HCT116 (cell line): ENCODE data around the gene HCST. TPM values are rescaled to one million over a fixed set of nuclear protein-coding genes. Genes with fewer than 3 reads are reported as not detected.

Source experiments
- ATAC-seq: fragments of 200-7000 bp; cut with Tn5 transposase; 2 replicates; pipeline ENCODE4 v1.9.1; 2020; ENCODE audit warnings: mild to moderate bottlenecking, moderate library complexity
- BruUV-seq: library from RNA; stranded (reverse); fragments of 400-500 nt; replicated peaks from 2 replicates; lab custom pipeline; 2021; lab: Mats Ljungman, UMichigan
- CTCF ChIA-PET: fragments of 300-600 bp; sonication (Branson Sonifier 250); formaldehyde crosslinking; loops from one replicate; lab custom pipeline; 2021; ENCODE audit warnings: antibody characterized with exemption; lab: Charles Lee
- POLR2A ChIA-PET: fragments of 300-600, 350-600 bp; sonication (Branson Sonifier 250); formaldehyde crosslinking; loops from one replicate; lab custom pipeline; 2021; ENCODE audit warnings: antibody characterized with exemption; lab: Charles Lee
- RAD21 ChIA-PET, 2 experiments: fragments of 300-600 bp; sonication (Branson Sonifier 250); formaldehyde crosslinking; loops; one replicate each; lab custom pipeline; 2023; ENCODE audit warnings: low total read pairs in 2 of 2; ENCODE audit not compliant: uncharacterized antibody in 2 of 2, unreplicated experiment in 2 of 2, low non-redundant PET in 1 of 2; lab: Charles Lee
- DNase-seq: peaks from one replicate; pipeline ENCODE4 v3.0.0-alpha.2; 2010; ENCODE audit warnings: low read depth, low spot score
- H2AFZ ChIP-seq: fragments of 200-600 bp; shearing (Covaris generic), sonication (generic); 2 replicates; pipeline ENCODE4 v1.6.1; 2017; ENCODE audit warnings: low read depth, mixed run types, mixed read lengths, antibody characterized with exemption, low read length; ENCODE audit not compliant: poor library complexity, severe bottlenecking
- H3K27ac ChIP-seq: 2 replicates; pipeline ENCODE4 v1.5.1; 2012; ENCODE audit warnings: low read depth, low read length
- H3K27me3 ChIP-seq: fragments of 200-600 bp; sonication (generic); 2 replicates; pipeline ENCODE4 v1.6.1; 2016; ENCODE audit warnings: mixed run types, low read length, mixed read lengths; ENCODE audit not compliant: insufficient read depth
- H3K36me3 ChIP-seq, 2 experiments: fragments of 200-500 bp in 1 of 2; fragments of 200-600 bp in 1 of 2; sonication (Bioruptor generic) in 1 of 2; sonication (generic) in 1 of 2; 2 replicates each; pipeline versions ENCODE4 v1.5.1 to v1.6.1; 2014 to 2016; ENCODE audit warnings: low read length in 2 of 2, inconsistent platforms in 1 of 2, mixed read lengths in 1 of 2, mixed run types in 1 of 2; ENCODE audit not compliant: insufficient read depth in 2 of 2, control insufficient read depth in 1 of 2
- H3K4me1 ChIP-seq, 2 experiments: fragments of 200-600 bp in 1 of 2; sonication (generic) in 1 of 2; 2 replicates each; pipeline versions ENCODE4 v1.5.1 to v1.6.1; 2012 to 2017; ENCODE audit warnings: low read length in 2 of 2, inconsistent platforms in 1 of 2, mild to moderate bottlenecking in 1 of 2, mixed read lengths in 1 of 2, mixed run types in 1 of 2, moderate library complexity in 1 of 2; ENCODE audit not compliant: insufficient read depth in 2 of 2, control insufficient read depth in 1 of 2
- H3K4me2 ChIP-seq: fragments of 200-600 bp; sonication (generic); 2 replicates; pipeline ENCODE4 v1.6.1; 2017; ENCODE audit warnings: mixed run types, low read length, mixed read lengths
- H3K4me3 ChIP-seq, 2 experiments: fragments of 200-600 bp in 1 of 2; sonication (generic) in 1 of 2; replicated peaks in 1 of 2; 2 replicates each; pipeline ENCODE4 v1.5.1; 2011 to 2016; ENCODE audit warnings: low read length in 2 of 2, control low read depth in 1 of 2, low read depth in 1 of 2, mild to moderate bottlenecking in 1 of 2, mixed read lengths in 1 of 2, mixed run types in 1 of 2
- H3K79me2 ChIP-seq: fragments of 200-600 bp; sonication (generic); 2 replicates; pipeline ENCODE4 v1.6.1; 2017; ENCODE audit warnings: mild to moderate bottlenecking, mixed run types, low read length, moderate library complexity, mixed read lengths; ENCODE audit not compliant: insufficient read depth
- H3K9ac ChIP-seq: fragments of 200-600 bp; sonication (generic); 2 replicates; pipeline ENCODE4 v1.6.1; 2016; ENCODE audit warnings: low read length, mixed read lengths
- H3K9me2 ChIP-seq: fragments of 200-600 bp; sonication (generic), shearing (Covaris generic); 2 replicates; pipeline ENCODE4 v1.6.1; 2017; ENCODE audit warnings: mixed run types, mild to moderate bottlenecking, moderate library complexity; ENCODE audit not compliant: insufficient read depth
- H3K9me3 ChIP-seq, 2 experiments: fragments of 200-500 bp in 1 of 2; fragments of 200-600 bp in 1 of 2; sonication (Bioruptor generic) in 1 of 2; sonication (generic) in 1 of 2; 2 replicates each; pipeline ENCODE4 v1.6.1; 2014 to 2017; ENCODE audit warnings: low read length in 2 of 2, mixed read lengths in 2 of 2, inconsistent platforms in 1 of 2, low read depth in 1 of 2, mild to moderate bottlenecking in 1 of 2, mixed run types in 1 of 2, moderate library complexity in 1 of 2; ENCODE audit not compliant: control insufficient read depth in 1 of 2, insufficient read depth in 1 of 2
- H4K20me1 ChIP-seq: fragments of 200-600 bp; sonication (generic), shearing (Covaris generic); 2 replicates; pipeline ENCODE4 v1.6.1; 2017; ENCODE audit warnings: mixed run types, mild to moderate bottlenecking, moderate library complexity; ENCODE audit not compliant: insufficient read depth
- ATF3 ChIP-seq: IDR thresholded peaks from 2 replicates; pipeline ENCODE4 v1.6.1; 2012
- CBX3 ChIP-seq: IDR thresholded peaks from 2 replicates; pipeline ENCODE4 v1.6.1; 2012; ENCODE audit warnings: low read depth
- CEBPB ChIP-seq: IDR thresholded peaks from 2 replicates; pipeline ENCODE4 v1.6.1; 2012; ENCODE audit warnings: low read depth
- EGR1 ChIP-seq: IDR thresholded peaks from 2 replicates; pipeline ENCODE4 v1.6.1; 2012; ENCODE audit warnings: low read depth
- ELF1 ChIP-seq: IDR thresholded peaks from 2 replicates; pipeline ENCODE4 v1.6.1; 2012; ENCODE audit warnings: low read depth, borderline replicate concordance
- EZH2 ChIP-seq: fragments of 200-600 bp; sonication (generic); IDR thresholded peaks from 2 replicates; pipeline ENCODE4 v1.6.1; 2017; ENCODE audit warnings: antibody characterized with exemption, mixed run types
- EZH2phosphoT487 ChIP-seq: fragments of 200-600 bp; IDR thresholded peaks from 2 replicates; pipeline ENCODE4 v1.6.1; 2018; ENCODE audit warnings: antibody characterized with exemption, borderline replicate concordance
- FOSL1 ChIP-seq: IDR thresholded peaks from 2 replicates; pipeline ENCODE4 v1.6.1; 2012; ENCODE audit warnings: low read depth
- JUND ChIP-seq: IDR thresholded peaks from 2 replicates; pipeline ENCODE4 v1.6.1; 2012
- MAX ChIP-seq: IDR thresholded peaks from 2 replicates; pipeline ENCODE4 v1.6.1; 2012
- POLR2A ChIP-seq: IDR thresholded peaks from 2 replicates; pipeline ENCODE4 v1.7.0; 2011; ENCODE audit warnings: borderline replicate concordance; ENCODE audit not compliant: insufficient read depth, insufficient read length; ENCODE audit errors: extremely low read depth
- POLR2AphosphoS5 ChIP-seq: IDR thresholded peaks from 2 replicates; pipeline ENCODE4 v1.6.1; 2011; ENCODE audit warnings: mild to moderate bottlenecking, low read depth, low read length, moderate library complexity
- RAD21 ChIP-seq: IDR thresholded peaks from 2 replicates; pipeline ENCODE4 v1.6.1; 2012; ENCODE audit warnings: low read depth, mild to moderate bottlenecking
- REST ChIP-seq: IDR thresholded peaks from 2 replicates; pipeline ENCODE4 v1.6.1; 2012; ENCODE audit warnings: low read depth
- SIN3A ChIP-seq: IDR thresholded peaks from 2 replicates; pipeline ENCODE4 v1.6.1; 2012; ENCODE audit warnings: low read depth
- SP1 ChIP-seq: IDR thresholded peaks from 2 replicates; pipeline ENCODE4 v1.6.1; 2012; ENCODE audit warnings: low read depth
- SRF ChIP-seq: IDR thresholded peaks from 2 replicates; pipeline ENCODE4 v1.6.1; 2012; ENCODE audit warnings: low read depth
- TCF7L2 ChIP-seq: IDR thresholded peaks from 2 replicates; pipeline ENCODE4 v1.7.0; 2011; ENCODE audit warnings: borderline replicate concordance, inconsistent platforms; ENCODE audit not compliant: insufficient read depth, insufficient read length; ENCODE audit errors: extremely low read depth
- YY1 ChIP-seq: IDR thresholded peaks from 2 replicates; pipeline ENCODE4 v1.6.1; 2011; ENCODE audit warnings: low read length, low read depth, moderate library complexity, mild to moderate bottlenecking; ENCODE audit not compliant: insufficient replicate concordance; ENCODE audit errors: extremely low read depth
- ZBTB33 ChIP-seq: IDR thresholded peaks from 2 replicates; pipeline ENCODE4 v1.6.1; 2011; ENCODE audit warnings: mild to moderate bottlenecking, low read length, moderate library complexity; ENCODE audit not compliant: insufficient replicate concordance; ENCODE audit errors: extremely low read depth
- ZFX ChIP-seq: fragments of 450-650 bp; IDR thresholded peaks from 2 replicates; pipeline ENCODE4 v1.6.1; 2017
- ZNF274 ChIP-seq: fragments of 200-500 bp; sonication (Bioruptor generic); IDR thresholded peaks from 2 replicates; pipeline ENCODE4 v1.6.1; 2014; ENCODE audit warnings: mild to moderate bottlenecking, low read depth, low read length, inconsistent platforms
- intact Hi-C: fragments of 100-400 bp; cut with micrococcal nuclease; formaldehyde crosslinking; loops from 2 replicates; pipeline ENCODE4 v1.10.0; 2022
- total RNA-seq: library from RNA; stranded (reverse); gene quantifications from one replicate; pipeline ENCODE4 v1.2.1, GENCODE V29; 2021; ENCODE audit not compliant: unreplicated experiment

HCST gene
- total RNA-seq, 1 experiment from 2014 or later: 1.2 TPM

GRCh38 chr19:35935911-35936737, 33.8 kb downstream of the HCST start, which contains the start of gene LRFN3:
Gene LRFN3 (plus strand): TSS chr19:35936374. CDS start chr19:35939426, 3,052 bp downstream.
- CTCF ChIA-PET: no interaction called here
- no peak for TF ChIP-seq POLR2A
- TF ChIP-seq ZNF274: no peak
- no peak for TF ChIP-seq SRF
- peak; percentile 13 for TF ChIP-seq YY1
- no peak for TF ChIP-seq ELF1
- TF ChIP-seq ATF3: no peak
- no peak for TF ChIP-seq EZH2phosphoT487
- TF ChIP-seq RAD21: no peak
- 0 out of 2 replicates have a peak, but pooled peaks have one; percentile 14 for TF ChIP-seq SP1
- TF ChIP-seq SIN3A: no peak
- TF ChIP-seq ZBTB33: no peak
- no peak for TF ChIP-seq JUND
- no peak for TF ChIP-seq TCF7L2
- peak; percentile 82 for TF ChIP-seq MAX
- TF ChIP-seq POLR2AphosphoS5: peak; percentile 30; the same call in 1 of the 2 replicates
- no peak for TF ChIP-seq REST
- peak; percentile 61; the same call in 1 of the 2 replicates for TF ChIP-seq ZFX
- TF ChIP-seq EZH2: no peak
- TF ChIP-seq CEBPB: no peak
- no peak for TF ChIP-seq FOSL1
- TF ChIP-seq EGR1: no peak
- no peak for TF ChIP-seq CBX3

More at GRCh38 chr19:35935911-35936737, 33.8 kb downstream of the HCST start, which contains the start of gene LRFN3:
- Histone ChIP-seq H3K9me2 (no peaks in the 10 kb centered on the region), H3K79me2 (peaks cover 20% of the 10 kb centered on the region), H3K27me3 (no peaks in the 10 kb centered on the region), H3K36me3 (no peaks in the 10 kb centered on the region; a peak in 1 of 4 replicates), H3K9ac (peak within 1 kb of the TSS; percentile 82), H3K9me3 (no peaks in the 10 kb centered on the region), H2AFZ (peak within 1 kb of the TSS; percentile 96), H3K4me3 (peak within 1 kb of the TSS; percentile 76 to 84), H3K27ac (peak within 1 kb of the TSS; percentile 30; the same call in 1 of the 2 replicates), H3K4me1 (peaks cover 17 to 28% of the 10 kb centered on the region in 2 experiments; a peak in 3 of 4 replicates), H4K20me1 (no peaks in the 10 kb centered on the region), H3K4me2 (peak within 1 kb of the TSS; percentile 97)
- RAD21 ChIA-PET: no interaction called here
- ATAC-seq (peak; percentile 68), DNase-seq (peak; percentile 57)
- no TSS peak for BruUV-seq
- intact Hi-C loops: loop anchor here (10.0 kb wide), 1 partner anchor 391 kb away; the partner anchor contains the start of gene TMEM147
- POLR2A ChIA-PET: no interaction called here
